OCI-LY7 (cell line): ENCODE measurements around the gene NELL1. TPM values are rescaled to one million over a fixed set of nuclear protein-coding genes. Genes with fewer than 3 reads are reported as not detected.

ENCODE experiments used
- BruUV-seq: library from RNA; stranded (reverse); fragments of 400-500 nt; replicated peaks from 2 replicates; lab custom pipeline; 2021; lab: Mats Ljungman, UMichigan
- CTCF ChIA-PET: fragments of 300-600 bp; sonication (Branson Sonifier 250); formaldehyde crosslinking; loops from one replicate; lab custom pipeline; 2022; ENCODE audit warnings: antibody characterized with exemption; ENCODE audit not compliant: unreplicated experiment; lab: Charles Lee
- POLR2A ChIA-PET: fragments of 300-600 bp; sonication (Branson Sonifier 250); formaldehyde crosslinking; loops from one replicate; lab custom pipeline; 2022; ENCODE audit warnings: antibody characterized with exemption; lab: Charles Lee
- DNase-seq: peaks from one replicate; pipeline ENCODE4 v3.0.0-alpha.2; 2015; ENCODE audit warnings: low spot score
- H2AFZ ChIP-seq: fragments of 200-600 bp; sonication (generic), shearing (Covaris generic); 2 replicates; pipeline ENCODE4 v1.6.1; 2014; ENCODE audit warnings: mild to moderate bottlenecking, antibody characterized with exemption, low read length, moderate library complexity
- H3K27ac ChIP-seq: fragments of 200-600 bp; sonication (generic); 2 replicates; pipeline ENCODE4 v1.5.1; 2014; ENCODE audit warnings: mixed run types, low read depth, mild to moderate bottlenecking, moderate library complexity, low read length, inconsistent platforms; ENCODE audit not compliant: poor library complexity, severe bottlenecking
- H3K36me3 ChIP-seq: fragments of 200-600 bp; sonication (generic); 2 replicates; pipeline ENCODE4 v1.6.1; 2014; ENCODE audit warnings: mild to moderate bottlenecking, antibody characterized with exemption, low read length, moderate library complexity, mixed read lengths; ENCODE audit not compliant: insufficient read depth
- H3K4me1 ChIP-seq: fragments of 200-600 bp; sonication (generic); 2 replicates; pipeline ENCODE4 v1.5.1; 2014; ENCODE audit warnings: mild to moderate bottlenecking, low read length; ENCODE audit not compliant: insufficient read depth, poor library complexity, severe bottlenecking
- H3K4me2 ChIP-seq: fragments of 200-600 bp; sonication (generic); 2 replicates; pipeline ENCODE4 v1.6.1; 2014; ENCODE audit warnings: mild to moderate bottlenecking, low read length
- H3K4me3 ChIP-seq: fragments of 200-600 bp; sonication (generic); 2 replicates; pipeline ENCODE4 v1.5.1; 2014; ENCODE audit warnings: mild to moderate bottlenecking, low read depth, low read length; ENCODE audit not compliant: poor library complexity, severe bottlenecking
- H3K79me2 ChIP-seq: fragments of 200-600 bp; sonication (generic); 2 replicates; pipeline ENCODE4 v1.6.1; 2016; ENCODE audit warnings: low read depth, mild to moderate bottlenecking, low read length, moderate library complexity, mixed read lengths; ENCODE audit not compliant: insufficient read depth
- H3K9me2 ChIP-seq: fragments of 200-600 bp; sonication (generic); 2 replicates; pipeline ENCODE4 v1.6.1; 2016; ENCODE audit warnings: mild to moderate bottlenecking, low read length, mixed read lengths; ENCODE audit not compliant: insufficient read depth
- H3K9me3 ChIP-seq: fragments of 200-600 bp; sonication (generic); 2 replicates; pipeline ENCODE4 v1.6.1; 2014; ENCODE audit warnings: mild to moderate bottlenecking, mixed run types, low read length, mixed read lengths
- H4K20me1 ChIP-seq: fragments of 200-600 bp; sonication (generic); 2 replicates; pipeline ENCODE4 v1.6.1; 2014; ENCODE audit warnings: mild to moderate bottlenecking, antibody characterized with exemption, low read length, moderate library complexity, mixed read lengths; ENCODE audit not compliant: insufficient read depth
- EZH2phosphoT487 ChIP-seq: fragments of 200-600 bp; sonication (generic); IDR thresholded peaks from 2 replicates; pipeline ENCODE4 v1.6.1; 2018; ENCODE audit warnings: low read depth, borderline replicate concordance, mild to moderate bottlenecking, mixed run types, antibody characterized with exemption, low read length, moderate library complexity, mixed read lengths
- intact Hi-C: fragments of 100-400 bp; cut with micrococcal nuclease; formaldehyde crosslinking; loops from one replicate; pipeline ENCODE4 v1.10.0; 2022; ENCODE audit not compliant: unreplicated experiment
- total RNA-seq, 2 experiments: library from RNA; depleted of rRNA in 1 of 2; stranded (reverse); fragments of >200 nt in 1 of 2; shearing (Covaris generic) in 1 of 2; gene quantifications; 2 replicates each; pipeline ENCODE4 v1.2.3, GENCODE V29; 2014 to 2022
- TF ChIP-seq, protein P1 (sequence below): fragments of 200-600 bp; sonication (generic); conservative IDR thresholded peaks from 2 replicates; pipeline ENCODE4 v1.5.1; 2014; ENCODE audit warnings: mild to moderate bottlenecking, antibody characterized with exemption, low read length, moderate library complexity, mixed read lengths

Gene NELL1
- total RNA-seq, 2 experiments from 2014 or later: not detected

DNA sequence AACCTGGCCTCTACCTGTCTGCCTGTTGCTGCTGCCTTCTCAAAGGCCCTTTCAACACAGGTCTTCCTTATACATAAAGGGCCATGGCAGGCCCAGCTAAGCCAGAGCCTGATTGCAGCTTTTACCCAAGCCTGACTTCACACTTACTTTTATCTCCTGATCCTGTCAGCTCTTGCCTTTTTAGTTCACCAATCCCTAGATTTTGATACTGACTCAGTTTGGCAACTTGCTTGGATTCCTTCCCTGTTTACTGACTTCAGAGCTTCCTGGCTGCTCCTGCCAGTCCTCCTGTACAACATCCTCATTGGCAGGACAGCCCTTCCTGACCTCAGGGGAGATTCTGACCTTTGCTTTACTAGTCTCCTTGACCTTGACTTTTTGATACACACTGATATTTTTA is 195.2 kb downstream of the NELL1 start:
- DNase-seq: no peak
- Histone ChIP-seq H3K9me2 (no peaks in the 10 kb centered on the region), H3K4me3 (no peak overlapping the region), H3K4me1 (no peaks in the 10 kb centered on the region), H3K9me3 (no peaks in the 10 kb centered on the region), H2AFZ (no peak overlapping the region), H3K36me3 (no peaks in the 10 kb centered on the region), H3K27ac (no peak overlapping the region), H4K20me1 (no peaks in the 10 kb centered on the region), H3K4me2 (no peak overlapping the region), H3K79me2 (no peaks in the 10 kb centered on the region)
- ChIA-PET POLR2A (no interaction called here), CTCF (no interaction called here)
- TF ChIP-seq EZH2phosphoT487: no peak
- TF ChIP-seq, protein P1, sequence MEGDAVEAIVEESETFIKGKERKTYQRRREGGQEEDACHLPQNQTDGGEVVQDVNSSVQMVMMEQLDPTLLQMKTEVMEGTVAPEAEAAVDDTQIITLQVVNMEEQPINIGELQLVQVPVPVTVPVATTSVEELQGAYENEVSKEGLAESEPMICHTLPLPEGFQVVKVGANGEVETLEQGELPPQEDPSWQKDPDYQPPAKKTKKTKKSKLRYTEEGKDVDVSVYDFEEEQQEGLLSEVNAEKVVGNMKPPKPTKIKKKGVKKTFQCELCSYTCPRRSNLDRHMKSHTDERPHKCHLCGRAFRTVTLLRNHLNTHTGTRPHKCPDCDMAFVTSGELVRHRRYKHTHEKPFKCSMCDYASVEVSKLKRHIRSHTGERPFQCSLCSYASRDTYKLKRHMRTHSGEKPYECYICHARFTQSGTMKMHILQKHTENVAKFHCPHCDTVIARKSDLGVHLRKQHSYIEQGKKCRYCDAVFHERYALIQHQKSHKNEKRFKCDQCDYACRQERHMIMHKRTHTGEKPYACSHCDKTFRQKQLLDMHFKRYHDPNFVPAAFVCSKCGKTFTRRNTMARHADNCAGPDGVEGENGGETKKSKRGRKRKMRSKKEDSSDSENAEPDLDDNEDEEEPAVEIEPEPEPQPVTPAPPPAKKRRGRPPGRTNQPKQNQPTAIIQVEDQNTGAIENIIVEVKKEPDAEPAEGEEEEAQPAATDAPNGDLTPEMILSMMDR: no peak
- intact Hi-C loops: no loop called here
- BruUV-seq: no TSS peak

DNA sequence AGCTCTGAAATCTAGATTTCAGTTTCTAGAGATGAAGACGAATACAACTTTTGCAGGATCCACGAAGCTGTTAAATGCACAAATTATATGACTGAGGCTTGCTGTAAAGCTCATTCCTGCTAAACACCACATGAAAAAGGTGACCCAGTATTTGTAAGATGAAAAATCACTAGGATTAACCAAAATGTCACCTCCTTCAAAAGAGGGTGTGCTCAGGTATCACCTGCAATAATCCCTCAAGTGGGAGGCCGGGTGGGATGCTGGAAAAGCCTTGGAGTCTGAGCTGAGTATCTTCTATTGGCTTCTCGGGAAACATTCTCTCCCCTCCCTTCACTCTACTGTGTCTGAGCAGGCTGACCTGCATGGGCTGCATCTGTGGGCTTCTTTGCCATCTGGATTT is 195.8 kb downstream of the NELL1 start:
- Histone ChIP-seq H3K4me3 (no peak overlapping the region), H4K20me1 (no peaks in the 10 kb centered on the region), H3K79me2 (no peaks in the 10 kb centered on the region), H3K36me3 (no peaks in the 10 kb centered on the region), H3K27ac (no peak overlapping the region), H3K9me2 (no peaks in the 10 kb centered on the region), H2AFZ (no peak overlapping the region), H3K9me3 (no peaks in the 10 kb centered on the region), H3K4me1 (no peaks in the 10 kb centered on the region), H3K4me2 (no peak overlapping the region)
- no peak for DNase-seq
- TF ChIP-seq, protein P1: no peak
- BruUV-seq: no TSS peak
- intact Hi-C loops: no loop called here
- CTCF ChIA-PET: no interaction called here
- POLR2A ChIA-PET: no interaction called here

DNA sequence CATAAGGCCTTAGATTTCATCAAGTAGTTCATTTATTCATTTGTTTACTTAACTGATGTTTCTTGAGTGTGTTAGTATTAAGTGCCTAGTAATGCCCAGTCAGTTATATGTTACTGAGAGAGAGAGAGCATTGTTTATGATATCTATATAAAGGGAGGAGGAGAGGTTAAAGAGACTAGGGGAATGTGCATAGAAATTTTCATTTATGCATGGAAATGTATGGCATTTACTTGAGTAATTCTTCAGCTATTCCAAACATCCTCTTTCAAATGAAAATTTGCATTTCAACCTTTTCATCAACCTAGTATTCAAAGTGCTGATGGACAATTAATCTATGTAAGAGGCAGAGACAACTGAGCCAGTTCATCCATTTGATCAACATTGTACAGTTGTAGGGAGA is 199.7 kb downstream of the NELL1 start:
- BruUV-seq: no TSS peak
- TF ChIP-seq, protein P1: no peak
- TF ChIP-seq EZH2phosphoT487: no peak
- no peak overlapping the region for H3K27ac ChIP-seq
- no peaks in the 10 kb centered on the region for H3K36me3 ChIP-seq
- intact Hi-C loops: no loop called here
- no peak overlapping the region for H3K4me2 ChIP-seq
- no peak overlapping the region for H2AFZ ChIP-seq
- H3K9me3 ChIP-seq: no peaks in the 10 kb centered on the region
- DNase-seq: no peak
- H3K4me1 ChIP-seq: no peaks in the 10 kb centered on the region
- ChIA-PET CTCF (no interaction called here), POLR2A (no interaction called here)
- no peak overlapping the region for H3K4me3 ChIP-seq
- H4K20me1 ChIP-seq: no peaks in the 10 kb centered on the region
- H3K79me2 ChIP-seq: no peaks in the 10 kb centered on the region
- no peaks in the 10 kb centered on the region for H3K9me2 ChIP-seq
